ENCODE data around the gene ATP2A1.
"Not testable (repeated sequence)": the region's sequence is repeated elsewhere in the genome, so short reads cannot be mapped to it uniquely, and the experiment has no call there.

The ATP2A1 gene

DNA sequence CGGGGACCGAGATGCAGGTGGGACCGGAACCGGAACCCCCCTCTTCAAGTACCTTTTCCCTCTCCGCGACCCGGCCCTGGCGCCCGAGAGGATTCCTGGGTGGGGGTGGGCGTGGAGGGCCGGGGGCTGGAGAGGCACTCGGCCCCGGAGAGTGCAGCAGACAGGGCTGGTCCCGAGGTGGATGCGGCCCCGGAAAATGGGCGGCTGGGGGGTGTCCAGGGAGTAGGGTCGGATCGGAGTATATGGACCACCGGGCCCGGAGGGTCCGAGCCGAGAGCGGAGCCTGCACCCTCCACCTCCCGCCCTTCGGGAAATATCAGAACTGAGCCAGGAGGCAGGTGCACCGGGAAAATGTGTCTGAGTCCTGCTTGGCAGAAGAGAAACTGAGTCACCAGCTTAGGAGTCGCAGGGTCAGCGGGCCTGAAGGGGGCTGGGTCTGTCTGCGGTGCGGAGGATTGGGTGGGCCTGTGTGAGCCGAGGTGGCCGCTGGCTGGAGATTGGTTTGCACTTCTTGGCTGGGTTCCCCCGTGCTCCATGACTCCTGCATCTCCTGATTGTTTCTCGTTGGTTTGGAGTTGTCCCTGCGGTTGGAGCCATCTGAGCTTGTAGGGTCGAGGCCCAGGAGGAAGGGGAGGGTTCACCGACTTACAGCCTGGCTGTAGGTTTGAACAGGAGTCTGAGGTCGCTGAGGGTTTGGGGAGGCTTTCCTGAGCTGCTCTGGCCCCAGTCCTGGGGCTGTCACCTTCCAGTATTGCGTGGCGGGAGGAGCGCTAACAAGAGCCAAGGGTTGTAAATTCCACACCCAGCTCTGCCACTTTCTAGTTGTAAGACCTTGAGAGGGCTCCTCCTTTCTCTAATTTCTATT, 14.1 kb upstream of the ATP2A1 start:
- DNase-seq: no peak

DNA sequence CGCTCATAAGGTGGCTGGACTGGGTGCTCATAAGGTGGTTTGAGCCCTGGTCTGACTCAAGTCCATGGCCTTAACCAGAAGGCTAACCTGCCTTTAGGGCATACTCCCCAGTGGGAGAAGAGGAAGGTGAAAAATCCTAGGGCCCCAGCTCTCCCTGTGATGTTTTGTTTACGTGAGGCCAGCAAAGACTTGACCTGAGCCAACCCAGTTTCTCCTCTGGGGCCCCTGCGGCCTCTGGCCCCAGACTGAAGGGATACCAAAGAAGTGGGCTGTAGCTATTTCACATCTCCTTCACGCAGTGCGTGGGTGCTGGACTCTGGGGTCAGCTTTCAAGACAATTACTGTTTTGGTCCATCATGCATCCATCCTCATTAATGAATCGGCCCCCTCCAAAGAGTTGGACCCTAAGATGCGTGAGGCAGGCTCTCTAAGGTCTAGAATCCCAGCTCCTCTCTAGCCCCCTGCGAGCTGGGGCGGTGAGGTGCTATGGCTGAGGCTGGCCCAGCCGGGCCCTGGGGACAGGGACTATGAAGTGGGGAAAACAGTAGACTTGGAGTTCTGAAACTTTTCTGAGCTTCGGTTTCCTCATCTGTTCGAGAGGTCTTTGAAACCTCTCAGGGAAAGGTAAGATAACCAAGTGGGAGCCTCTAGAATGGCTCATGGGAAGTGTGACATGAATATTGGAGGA, 13.1 kb upstream of the ATP2A1 start:
- no peak for DNase-seq

DNA sequence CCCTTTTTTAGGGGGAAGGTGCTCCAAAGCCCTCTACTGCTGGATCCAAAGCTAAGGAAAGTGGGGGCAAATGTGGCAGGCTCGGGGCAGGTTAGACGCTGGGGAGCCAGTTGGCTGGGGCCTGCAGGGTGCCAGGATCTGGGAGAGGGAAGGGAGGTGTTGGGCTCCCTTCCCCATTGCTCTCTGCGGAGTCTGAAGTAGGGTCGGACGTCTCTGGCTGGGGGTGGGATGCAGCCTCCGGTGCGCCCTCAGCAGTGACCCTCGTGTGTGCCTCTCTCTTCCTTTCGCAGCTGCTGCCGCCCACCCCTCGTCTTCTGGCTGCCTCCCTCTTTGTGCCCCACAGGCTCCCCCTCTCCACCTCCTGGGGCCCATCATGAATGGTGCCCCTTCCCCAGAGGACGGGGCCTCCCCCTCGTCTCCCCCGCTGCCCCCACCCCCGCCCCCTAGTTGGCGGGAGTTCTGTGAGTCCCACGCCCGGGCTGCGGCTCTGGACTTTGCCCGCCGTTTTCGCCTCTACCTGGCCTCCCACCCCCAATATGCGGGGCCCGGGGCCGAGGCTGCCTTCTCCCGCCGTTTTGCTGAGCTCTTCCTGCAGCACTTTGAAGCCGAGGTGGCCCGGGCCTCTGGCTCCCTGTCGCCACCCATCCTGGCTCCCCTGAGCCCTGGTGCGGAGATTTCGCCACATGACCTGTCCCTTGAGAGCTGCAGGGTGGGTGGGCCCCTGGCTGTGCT, 12.4 kb upstream of the ATP2A1 start:
- DNase-seq: no peak

DNA sequence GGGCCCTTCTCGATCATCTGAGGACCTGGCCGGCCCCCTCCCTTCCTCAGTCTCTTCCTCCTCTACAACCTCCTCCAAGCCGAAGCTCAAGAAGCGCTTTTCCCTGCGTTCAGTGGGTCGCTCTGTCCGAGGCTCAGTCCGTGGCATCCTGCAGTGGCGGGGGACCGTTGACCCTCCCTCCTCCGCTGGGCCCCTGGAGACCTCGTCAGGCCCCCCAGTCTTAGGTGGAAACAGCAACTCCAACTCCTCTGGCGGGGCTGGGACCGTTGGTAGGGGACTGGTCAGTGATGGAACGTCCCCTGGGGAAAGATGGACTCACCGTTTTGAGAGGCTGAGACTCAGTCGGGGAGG, 11.9 kb upstream of the ATP2A1 start:
- no peak for DNase-seq

DNA sequence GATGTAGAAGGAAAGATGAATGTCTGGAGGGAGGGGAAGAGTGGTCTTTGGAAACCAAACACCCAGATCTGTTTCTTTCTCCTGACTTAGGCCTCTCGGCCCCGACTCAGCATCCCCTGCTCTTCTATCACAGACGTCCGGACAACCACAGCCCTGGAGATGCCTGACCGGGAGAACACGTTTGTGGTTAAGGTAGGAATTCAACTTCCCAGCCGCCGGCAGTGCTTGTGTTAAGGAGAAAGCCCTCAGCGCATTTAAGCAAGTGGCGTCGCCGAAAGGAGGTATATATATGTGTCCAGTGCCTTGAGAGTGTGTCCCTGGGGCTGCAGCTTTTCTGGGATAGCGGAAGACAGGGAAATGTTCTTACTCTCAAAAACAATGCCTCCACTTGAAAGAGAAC, 11.0 kb upstream of the ATP2A1 start:
- DNase-seq: no peak

DNA sequence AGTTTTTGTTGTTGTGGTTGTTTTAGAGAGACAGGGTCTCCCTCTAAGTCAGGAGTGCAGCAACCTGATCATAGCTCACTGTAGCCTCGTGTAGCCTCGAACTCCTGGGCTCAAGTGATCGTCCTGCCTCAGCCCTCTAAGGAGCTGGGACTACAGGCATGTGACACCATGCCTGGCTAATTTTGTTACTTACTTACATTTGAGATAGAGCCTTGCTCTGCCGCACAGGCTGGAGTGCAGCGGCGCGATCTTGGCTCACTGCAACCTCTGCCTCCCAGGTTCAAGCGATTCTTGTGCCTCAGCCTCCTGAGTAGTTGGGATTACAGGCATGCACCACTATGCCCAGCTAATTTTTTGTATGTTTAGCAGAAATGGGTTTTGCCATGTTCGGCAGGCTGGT, 10.6 kb upstream of the ATP2A1 start:
- not testable (repeated sequence) for DNase-seq

DNA sequence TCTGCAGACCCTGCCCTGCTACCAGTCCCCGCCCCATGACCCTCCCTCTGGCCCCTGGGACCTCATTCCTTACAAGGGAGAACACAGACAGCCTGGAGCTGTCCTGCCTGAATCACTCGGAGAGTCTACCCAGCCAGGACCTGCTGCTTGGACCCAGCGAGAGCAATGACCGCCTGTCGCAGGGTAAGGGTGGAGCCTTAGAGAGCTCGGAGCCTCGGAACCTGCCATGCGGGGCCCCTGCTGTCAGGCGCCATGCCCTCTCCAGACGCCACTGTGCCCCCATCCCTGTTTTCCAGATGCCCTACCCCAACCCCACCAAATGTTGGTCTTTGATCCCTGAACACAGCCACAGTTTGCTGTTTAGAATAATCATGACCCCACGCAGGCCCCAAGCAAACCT, 9.1 kb upstream of the ATP2A1 start:
- DNase-seq: no peak

DNA sequence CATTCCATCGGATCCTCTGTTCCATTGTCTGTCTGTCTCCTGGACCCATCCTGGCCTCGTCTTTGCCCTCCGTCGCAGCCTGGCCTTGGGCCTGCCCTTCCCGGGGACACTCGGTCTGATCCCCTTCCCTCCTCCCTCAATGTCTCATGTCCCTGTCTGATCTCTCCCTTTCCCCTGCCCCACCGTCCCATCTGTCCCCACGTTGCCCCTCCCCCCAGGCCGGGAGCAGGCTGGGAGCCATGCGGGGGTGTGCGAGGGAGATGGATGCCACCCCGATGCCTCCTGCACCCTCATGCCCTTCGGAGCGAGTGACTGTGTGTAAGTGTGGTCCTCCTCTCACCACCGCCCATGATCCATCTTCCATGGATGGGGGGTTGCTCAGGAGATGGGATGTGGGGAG, 5.3 kb upstream of the ATP2A1 start:
- DNase-seq: no peak

DNA sequence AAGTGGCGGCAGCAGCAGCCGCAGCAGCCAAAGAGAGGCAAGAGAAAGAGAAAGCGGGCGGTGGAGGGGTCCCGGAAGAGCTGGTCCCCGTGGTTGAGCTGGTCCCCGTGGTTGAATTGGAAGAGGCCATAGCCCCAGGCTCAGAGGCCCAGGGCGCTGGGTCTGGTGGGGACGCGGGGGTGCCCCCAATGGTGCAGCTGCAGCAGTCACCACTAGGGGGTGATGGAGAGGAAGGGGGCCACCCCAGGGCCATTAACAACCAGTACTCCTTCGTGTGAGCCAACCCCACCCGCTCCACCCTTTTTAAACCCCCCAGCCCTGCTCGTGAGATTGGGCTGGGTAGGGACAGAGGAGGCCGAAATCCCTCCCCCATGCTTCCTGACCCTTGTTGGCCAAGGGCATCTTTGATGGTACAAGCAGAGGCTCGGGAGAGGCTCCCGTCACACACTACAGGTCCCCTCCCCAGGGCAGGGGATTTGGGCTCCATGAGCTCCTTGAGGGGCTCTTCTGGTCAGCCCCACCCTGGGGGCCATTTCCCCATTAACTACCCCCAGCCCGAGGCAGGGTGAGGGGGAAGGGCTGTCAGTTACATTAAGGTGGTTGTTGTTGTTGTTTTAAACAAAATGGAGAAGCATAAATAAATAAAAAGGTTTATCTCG, 4.6 kb upstream of the ATP2A1 start:
- DNase-seq: peak; percentile 54

DNA sequence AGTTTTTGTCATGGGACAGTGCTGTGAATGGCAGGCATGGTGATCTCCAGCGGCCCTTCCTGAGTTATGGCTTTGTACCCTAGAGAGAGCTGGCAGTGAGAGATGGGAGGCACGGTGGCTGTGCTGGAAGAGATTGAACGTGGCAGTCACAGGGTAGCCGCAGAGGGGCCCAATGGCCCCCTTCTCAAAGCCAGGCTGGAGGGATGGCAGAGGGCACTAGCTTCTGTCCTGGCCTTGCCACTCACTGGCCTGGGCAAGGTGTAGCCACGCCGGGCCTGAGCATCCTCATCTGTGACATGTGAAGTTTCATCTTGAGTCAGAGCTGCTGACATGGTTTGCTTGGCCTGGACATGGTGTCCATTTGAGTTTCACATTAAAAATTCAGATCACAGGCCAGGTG, 3.9 kb upstream of the ATP2A1 start:
- no peak for DNase-seq

DNA sequence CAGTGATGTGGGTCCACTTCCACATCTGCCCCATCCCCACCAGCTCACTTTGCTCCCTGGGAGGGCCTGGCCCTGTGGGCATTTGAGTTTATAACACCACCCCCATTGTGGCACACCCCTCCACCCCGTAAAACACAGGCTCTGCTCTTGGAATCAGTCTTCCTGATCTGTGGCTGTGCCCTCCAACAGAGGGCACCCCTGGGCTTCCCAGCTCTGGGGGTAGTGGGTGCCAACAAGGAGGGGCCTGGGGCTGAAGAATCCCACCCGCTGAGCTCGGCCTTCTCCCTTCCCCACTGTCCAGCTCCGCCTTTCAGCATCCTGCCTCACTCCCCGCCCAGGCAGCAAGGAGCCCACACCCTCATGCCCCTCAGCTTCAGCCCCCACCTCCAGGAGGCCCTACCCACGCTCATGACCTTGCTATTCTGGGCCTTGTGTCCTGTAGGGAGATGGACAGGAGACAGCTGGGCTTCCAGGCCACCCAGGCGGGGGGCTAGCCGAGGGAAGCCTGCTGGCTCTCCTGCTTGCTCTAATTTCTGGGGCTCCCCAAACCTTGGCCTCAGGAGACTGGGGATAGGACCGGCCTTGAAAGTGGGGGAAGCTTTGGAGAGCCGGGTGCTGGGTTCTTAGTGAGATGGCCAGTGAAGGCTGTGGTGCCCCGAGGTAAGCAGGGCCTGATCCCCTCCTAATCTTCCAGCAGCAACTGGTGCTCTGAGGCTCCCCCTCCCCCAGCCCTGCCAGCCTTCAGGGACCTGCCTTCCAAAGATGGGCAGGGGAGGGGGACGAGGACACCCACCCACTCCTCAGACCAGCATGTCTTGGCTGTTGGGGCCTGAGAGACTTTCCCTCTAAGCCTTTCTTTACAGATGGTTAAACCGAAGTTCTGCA, 2.9 kb upstream of the ATP2A1 start:
- DNase-seq: no peak

DNA sequence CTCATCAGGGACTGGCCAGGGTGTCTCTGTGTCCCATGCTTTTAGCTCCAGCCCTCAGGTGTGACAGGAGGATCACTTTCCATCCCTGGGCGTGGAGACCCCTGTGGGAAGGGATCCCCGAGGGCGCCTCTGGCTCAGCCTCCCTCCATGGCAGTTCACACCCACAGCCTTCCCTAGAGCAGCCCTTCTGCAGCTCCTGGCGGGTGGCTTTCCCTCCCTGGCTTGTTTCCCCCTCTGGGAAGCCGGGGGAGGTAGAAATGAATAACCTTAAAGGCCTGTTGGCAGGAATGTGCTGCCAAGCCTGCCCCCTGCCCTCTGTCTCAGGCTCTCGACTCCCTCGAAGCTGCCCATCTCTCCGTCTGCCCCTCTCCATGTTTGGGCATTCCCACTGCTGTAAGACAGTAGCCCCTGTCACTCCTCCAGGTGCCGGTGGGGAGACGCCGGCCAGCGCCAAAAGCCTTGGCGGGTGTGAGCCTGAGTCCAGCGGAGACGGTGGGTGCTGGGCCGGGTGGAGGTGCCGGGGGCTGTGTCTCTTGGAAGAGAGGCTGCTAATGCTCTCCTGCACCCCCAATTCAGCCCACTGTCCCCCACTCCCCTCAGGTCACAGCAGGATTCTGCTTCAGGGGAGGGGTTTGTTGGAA, 2.1 kb upstream of the ATP2A1 start:
- DNase-seq: no peak

DNA sequence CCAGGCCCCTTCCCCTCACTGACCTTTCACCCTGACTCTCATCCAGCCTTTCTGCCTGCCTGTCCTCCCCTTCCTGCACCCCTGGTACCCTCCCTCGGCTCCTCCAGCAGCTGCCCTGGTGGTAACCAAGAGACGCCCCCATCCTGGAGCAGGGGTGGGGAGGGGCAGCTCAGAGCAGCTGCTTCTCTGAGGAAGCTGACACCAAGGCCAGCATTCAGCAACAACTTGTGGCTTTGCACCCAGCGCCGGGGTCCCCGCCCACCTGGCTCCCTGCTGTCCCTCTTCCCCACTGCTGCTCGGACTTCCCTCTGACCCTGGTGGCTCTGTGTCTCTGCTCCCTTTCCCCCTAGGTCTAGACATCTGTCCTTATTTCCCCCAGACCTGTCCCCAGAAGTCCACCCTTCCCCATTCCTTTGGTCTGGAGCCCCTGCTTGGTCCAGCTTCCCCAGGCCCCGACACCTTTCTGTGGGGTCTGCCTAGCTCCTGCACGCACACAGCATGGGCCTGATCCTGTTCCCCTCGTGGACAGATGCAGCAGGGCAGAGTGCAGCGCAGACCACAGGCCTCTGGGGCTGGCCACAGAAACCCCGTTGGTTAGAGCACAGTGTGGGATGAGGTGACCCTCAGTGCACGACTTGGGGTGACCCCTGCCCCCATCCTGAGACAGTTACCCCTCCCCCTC, 1.2 kb upstream of the ATP2A1 start:
- no peak for DNase-seq

DNA sequence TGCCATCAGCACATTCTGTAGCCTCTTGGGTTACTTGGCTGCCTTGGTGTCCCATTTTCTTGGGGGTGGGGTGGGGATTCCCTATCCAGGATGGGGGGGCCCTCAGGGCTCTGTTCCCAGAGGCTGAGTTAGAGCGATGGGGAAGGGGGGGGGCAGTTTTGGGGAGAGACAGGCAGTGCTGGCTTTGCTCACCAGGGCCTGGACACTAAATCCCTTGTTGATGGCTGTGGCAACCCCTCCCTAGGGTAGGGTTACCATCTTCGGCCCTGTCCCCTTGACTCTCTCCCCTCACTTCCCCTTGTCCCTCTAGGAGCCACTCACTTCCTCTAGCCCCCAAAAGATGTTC, 660 bp upstream of the ATP2A1 start:
- DNase-seq: no peak

DNA sequence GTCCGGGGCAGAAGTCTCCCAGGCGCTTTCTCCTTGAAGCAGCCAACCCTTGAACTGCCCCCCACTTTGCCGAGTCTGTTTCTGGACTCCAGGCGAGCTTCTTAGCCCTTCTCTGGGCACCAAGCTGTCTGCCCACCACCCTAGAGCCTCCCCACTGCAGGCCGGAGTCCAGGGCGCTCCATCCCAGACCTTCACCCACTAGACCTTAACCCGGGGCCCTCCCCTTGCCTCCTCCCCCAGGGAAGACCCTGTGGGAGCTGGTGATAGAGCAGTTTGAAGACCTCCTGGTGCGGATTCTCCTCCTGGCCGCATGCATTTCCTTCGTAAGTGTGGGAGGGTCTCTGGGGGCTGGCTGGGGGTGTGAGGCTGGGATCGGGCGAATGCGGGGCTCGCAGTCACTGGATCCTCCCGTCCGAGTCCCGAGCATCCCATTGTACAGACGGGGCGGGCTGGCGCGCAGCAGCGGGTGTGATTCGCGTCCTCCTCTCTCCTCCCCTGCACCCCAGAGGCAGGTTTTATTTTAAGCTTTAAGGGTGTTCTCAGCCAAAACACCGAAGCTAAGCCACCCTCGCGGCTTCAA, 1.1 kb downstream of the ATP2A1 start:
- DNase-seq: no peak

DNA sequence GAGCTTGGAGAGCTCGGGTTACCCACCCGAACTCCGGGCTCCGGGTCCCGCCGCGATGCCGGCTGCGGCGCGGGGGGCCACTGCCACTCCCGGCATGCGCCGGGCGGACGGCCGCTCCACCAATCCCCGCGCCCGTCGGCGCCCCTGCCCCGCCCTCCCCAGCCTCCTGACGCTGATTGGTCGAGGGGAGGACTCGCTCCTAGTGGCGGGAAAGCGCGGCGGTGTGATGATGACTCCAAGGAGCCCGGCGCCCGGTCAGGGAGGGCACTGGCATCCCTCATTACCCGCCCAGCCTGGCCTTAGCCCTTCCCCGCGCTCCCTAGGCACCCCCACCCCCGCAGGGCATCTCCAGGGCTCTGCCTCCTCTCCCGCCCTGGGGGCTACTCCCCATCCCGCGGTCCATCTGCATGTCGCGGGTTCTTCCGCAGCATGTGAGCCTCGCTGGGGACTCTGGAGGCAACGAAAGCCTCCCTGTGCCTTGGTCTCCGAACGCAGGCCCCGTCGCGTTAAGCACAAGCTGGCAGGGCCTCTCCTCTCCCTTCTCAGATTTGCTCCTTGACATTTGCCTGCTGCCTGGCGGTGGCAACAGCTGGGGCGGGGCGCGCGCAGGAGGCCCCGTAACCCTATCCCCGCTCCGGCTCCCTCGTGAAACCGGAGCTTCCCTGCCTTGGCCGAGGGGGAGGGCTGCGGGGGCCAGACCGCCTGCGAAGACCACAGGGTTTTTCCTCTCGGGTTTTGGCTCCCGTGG, 1.7 kb downstream of the ATP2A1 start:
- peak; percentile 86 for DNase-seq

DNA sequence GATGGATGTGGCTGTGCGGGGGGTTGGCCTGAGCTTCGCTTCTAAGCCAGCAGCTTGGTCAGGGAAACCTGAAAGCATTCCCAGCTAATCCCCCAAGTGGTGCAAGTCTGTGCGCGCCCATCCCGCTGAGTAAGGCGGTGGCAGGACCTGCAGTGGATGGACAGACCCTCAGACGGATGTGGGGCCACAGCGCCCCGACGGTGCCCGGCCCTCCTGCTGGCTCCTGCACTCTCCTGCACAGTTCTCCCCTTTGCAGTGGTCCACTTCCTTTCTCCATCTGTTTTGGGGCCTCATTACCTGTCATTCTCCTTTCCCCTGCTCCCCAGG, 2.3 kb downstream of the ATP2A1 start:
- DNase-seq: no peak

DNA sequence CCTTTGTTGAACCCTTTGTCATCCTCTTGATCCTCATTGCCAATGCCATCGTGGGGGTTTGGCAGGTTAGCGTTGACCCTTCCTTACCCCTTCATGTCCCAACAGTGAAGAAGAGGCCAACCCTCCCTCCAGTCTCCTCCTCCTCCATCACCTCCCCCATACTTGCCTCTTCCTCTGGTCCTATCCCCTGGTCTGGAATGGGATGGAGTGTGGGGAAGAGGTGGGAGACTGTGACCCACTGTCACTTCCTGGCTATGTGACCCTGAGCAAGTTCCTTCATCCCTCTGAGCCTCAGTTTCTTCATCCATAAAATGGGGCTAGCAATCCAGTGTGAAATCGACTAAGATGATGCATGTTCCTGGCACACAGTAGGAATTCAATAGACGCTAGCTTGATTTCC, 2.7 kb downstream of the ATP2A1 start:
- no peak for DNase-seq

DNA sequence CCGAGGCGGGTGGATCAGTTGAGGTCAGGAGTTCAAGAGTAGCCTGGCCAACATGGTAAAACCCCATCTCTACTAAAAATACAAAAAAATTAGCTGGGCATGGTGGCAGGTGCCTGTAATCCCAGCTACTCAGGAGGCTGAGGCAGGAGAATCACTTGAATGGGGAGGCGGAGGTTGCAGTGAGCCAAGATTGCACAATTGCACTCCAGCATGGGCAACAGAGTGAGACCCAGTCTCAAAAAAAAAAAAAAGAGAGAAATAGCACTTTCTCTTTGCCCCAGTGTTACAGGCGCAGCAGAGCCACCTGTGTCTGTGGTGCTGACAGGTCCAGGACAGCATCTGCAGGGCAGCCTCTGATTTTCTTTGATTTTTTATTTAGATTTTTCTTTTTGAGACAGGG, 3.3 kb downstream of the ATP2A1 start:
- DNase-seq: not testable (repeated sequence)

DNA sequence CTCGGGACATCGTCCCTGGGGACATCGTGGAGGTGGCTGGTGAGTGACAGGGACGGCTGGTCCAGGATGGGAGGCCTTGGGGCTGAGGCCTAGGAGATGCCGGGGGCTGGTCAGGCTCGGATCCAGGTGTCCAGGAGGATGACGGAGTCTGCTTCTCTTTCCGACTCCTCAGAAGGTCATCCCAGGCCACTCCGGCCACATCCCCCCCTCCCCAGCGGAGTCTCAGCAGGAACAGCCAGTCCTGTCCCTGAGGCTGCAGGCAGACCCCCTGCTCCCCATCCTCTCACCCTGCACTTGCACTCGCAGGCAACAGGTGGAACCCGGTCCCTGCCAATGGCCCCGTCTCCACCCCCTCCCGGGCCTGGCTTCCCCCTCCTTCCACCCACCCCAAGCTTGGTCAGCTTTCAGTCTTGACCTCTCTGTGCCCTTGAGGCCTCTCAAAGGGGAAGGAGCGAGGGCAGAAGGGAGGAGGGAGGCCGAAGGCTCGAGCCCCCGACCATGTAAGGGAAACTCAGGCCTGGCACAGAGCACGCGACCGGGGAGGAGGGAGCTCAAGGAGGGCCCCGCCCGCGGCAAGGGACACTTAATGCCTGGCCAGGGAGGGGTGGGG, 4.4 kb downstream of the ATP2A1 start:
- no peak for DNase-seq

Data from CD4-positive, alpha-beta T cell treated with Interferon gamma for 1 hour (primary cell).